ENCODE data around the gene RSL24D1. TPM values are rescaled to one million over a fixed set of nuclear protein-coding genes. Genes with fewer than 3 reads are reported as not detected.

Gene RSL24D1
- total and polyA plus RNA-seq, 9 of the 15 experiments (the other 6 are each of a cell fraction or from before 2014, with no cell fraction given): 133 to 324 (median 223) TPM

DNA sequence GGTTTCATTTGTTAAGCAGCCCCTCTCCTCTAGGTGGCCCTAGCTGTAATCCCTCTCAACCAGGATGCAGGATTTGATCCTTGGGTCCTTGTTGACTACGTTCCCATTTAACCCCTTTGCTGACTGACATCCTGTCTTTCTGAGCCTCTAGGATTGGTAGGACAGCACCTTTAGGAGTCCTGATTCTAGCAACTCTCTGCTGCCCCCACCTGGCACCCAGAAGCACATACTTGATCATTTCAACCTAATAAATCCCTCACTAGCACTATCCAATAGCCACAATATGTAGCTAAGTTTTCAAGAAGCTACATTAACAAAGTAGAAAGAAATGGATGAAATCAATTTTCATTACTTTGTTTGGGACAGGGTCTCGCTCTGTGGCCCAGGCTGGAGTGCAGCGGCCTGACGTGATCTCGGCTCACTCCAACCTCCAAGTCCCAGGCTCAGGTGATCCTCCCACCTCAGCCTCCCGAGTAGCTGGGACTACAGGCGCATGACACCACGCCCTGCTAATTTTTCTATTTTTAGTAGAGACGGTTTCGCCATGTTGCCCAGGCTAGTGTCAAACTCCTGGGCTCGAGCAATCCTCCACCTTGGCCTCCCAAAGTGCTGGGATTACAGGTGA is 28.3 kb downstream of the RSL24D1 start (continued):
- TF ChIP-seq, protein P1, sequence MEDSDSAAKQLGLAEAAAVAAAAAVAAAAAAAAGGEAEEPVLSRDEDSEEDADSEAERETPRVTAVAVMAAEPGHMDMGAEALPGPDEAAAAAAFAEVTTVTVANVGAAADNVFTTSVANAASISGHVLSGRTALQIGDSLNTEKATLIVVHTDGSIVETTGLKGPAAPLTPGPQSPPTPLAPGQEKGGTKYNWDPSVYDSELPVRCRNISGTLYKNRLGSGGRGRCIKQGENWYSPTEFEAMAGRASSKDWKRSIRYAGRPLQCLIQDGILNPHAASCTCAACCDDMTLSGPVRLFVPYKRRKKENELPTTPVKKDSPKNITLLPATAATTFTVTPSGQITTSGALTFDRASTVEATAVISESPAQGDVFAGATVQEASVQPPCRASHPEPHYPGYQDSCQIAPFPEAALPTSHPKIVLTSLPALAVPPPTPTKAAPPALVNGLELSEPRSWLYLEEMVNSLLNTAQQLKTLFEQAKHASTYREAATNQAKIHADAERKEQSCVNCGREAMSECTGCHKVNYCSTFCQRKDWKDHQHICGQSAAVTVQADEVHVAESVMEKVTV (CRISPR knock-in tag; IDR thresholded peaks at IDR 0.05): 0 out of 2 replicates have a peak, but pooled peaks have one; percentile 17
- no peak for TF ChIP-seq SRSF1 (IDR thresholded peaks at IDR 0.05; ENCODE audit: low read depth, low read length)
- TF ChIP-seq, protein P2, sequence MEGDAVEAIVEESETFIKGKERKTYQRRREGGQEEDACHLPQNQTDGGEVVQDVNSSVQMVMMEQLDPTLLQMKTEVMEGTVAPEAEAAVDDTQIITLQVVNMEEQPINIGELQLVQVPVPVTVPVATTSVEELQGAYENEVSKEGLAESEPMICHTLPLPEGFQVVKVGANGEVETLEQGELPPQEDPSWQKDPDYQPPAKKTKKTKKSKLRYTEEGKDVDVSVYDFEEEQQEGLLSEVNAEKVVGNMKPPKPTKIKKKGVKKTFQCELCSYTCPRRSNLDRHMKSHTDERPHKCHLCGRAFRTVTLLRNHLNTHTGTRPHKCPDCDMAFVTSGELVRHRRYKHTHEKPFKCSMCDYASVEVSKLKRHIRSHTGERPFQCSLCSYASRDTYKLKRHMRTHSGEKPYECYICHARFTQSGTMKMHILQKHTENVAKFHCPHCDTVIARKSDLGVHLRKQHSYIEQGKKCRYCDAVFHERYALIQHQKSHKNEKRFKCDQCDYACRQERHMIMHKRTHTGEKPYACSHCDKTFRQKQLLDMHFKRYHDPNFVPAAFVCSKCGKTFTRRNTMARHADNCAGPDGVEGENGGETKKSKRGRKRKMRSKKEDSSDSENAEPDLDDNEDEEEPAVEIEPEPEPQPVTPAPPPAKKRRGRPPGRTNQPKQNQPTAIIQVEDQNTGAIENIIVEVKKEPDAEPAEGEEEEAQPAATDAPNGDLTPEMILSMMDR (IDR thresholded peaks at IDR 0.05 in 2 of 3, conservative IDR thresholded peaks at IDR 0.05 in 1 of 3; ENCODE audit: insufficient read depth in 2 of 3, low read depth in 1 of 3, low read length in 3 of 3): peak; percentile 71 to 85 (median 81)
- TF ChIP-seq MEIS2 (IDR thresholded peaks at IDR 0.05; ENCODE audit: partially characterized antibody): peak; percentile 58
- TF ChIP-seq NRF1 (conservative IDR thresholded peaks at IDR 0.05 in 1 of 2, IDR thresholded peaks at IDR 0.05 in 1 of 2): 0 out of 4 replicates have a peak, but pooled peaks of 1 of the 2 experiments have one; percentile 13
- TF ChIP-seq MAZ (CRISPR knock-in tag; conservative IDR thresholded peaks at IDR 0.05 in 1 of 2, IDR thresholded peaks at IDR 0.05 in 1 of 2): 0 out of 4 replicates have a peak, but pooled peaks of 1 of the 2 experiments have one; percentile 20
- no peak for TF ChIP-seq TRIM24 (IDR thresholded peaks at IDR 0.05)
- peak; percentile 54 to 78 for TF ChIP-seq RAD21 (CRISPR knock-in tag; conservative IDR thresholded peaks at IDR 0.05 in 1 of 2, IDR thresholded peaks at IDR 0.05 in 1 of 2)
- no peak for TF ChIP-seq ZNF324 (CRISPR knock-in tag; IDR thresholded peaks at IDR 0.05)

Data from K562 (cell line).